ENCODE measurements around the gene MYADML2. TPM values are rescaled to one million over a fixed set of nuclear protein-coding genes. Genes with fewer than 3 reads are reported as not detected.
A peak's percentile ranks its signal among the peaks of the same experiment; 100 is the strongest.

The MYADML2 gene
- total and polyA plus RNA-seq, 10 donors: not detected

DNA sequence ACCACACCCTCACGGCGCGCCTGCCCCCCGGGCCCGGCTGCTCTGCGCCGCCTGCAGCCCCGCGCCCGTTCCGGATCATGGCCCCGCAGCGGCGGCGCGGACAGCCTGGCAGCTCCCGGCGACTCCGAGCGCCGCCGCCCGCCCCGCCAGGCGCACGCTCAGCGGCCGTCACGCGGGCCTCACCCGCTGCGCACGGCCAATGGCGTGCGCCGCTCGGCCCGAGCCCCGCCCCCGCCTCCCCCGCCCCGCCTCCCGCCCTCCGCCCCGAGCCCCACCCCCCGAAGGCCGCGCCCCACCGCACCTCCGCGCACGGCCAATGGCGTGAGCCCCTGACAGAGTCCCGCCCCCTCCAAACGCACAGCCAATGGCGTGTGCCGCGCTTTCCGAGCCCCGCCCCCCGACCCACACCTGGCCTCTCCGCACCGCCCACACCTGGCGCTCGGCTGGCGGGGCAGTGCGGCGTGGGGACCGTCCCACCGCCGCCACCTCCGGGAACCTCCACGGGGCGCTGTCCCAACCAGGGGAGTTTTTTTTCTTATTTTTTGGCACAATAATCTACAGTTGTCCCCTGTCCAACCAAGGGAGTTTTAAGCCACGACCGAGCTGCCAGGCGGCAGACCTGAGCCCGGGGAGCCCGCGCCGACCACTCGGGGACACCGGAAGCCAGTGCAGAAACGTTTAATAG, 35.6 kb downstream of the MYADML2 start, which contains the start of gene PCYT2:
TSS of gene PCYT2 (minus strand) at position 123 of the 685 bp plus-strand sequence. CDS start at position 79, 44 bp downstream.
- TF ChIP-seq, protein P1, sequence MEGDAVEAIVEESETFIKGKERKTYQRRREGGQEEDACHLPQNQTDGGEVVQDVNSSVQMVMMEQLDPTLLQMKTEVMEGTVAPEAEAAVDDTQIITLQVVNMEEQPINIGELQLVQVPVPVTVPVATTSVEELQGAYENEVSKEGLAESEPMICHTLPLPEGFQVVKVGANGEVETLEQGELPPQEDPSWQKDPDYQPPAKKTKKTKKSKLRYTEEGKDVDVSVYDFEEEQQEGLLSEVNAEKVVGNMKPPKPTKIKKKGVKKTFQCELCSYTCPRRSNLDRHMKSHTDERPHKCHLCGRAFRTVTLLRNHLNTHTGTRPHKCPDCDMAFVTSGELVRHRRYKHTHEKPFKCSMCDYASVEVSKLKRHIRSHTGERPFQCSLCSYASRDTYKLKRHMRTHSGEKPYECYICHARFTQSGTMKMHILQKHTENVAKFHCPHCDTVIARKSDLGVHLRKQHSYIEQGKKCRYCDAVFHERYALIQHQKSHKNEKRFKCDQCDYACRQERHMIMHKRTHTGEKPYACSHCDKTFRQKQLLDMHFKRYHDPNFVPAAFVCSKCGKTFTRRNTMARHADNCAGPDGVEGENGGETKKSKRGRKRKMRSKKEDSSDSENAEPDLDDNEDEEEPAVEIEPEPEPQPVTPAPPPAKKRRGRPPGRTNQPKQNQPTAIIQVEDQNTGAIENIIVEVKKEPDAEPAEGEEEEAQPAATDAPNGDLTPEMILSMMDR (IDR thresholded peaks at IDR 0.05 in 8 of 11, conservative IDR thresholded peaks at IDR 0.05 in 3 of 11): peak in 3 of 11 experiments; percentile 12 to 22 (median 18)
- TF ChIP-seq POLR2AphosphoS5 (IDR thresholded peaks at IDR 0.05) (peak; percentile 49 to 74 (median 57)), POLR2A (IDR thresholded peaks at IDR 0.05) (no peak)
- H3K36me3 ChIP-seq: peaks cover 2 to 74% (median 51%) of the 10 kb centered on the region in 6 donors
- H3K27ac ChIP-seq: peak within 1 kb of the TSS in 5 of 8 donors; percentile 39 to 81 (median 66)
- peak; percentile 95 for DNase-seq
- no peaks in the 10 kb centered on the region for H3K9me3 ChIP-seq
- peak within 1 kb of the TSS; percentile 73 to 94 (median 78) for H3K4me3 ChIP-seq
- H3K27me3 ChIP-seq (replicated peaks in 1 of 7): no peaks in the 10 kb centered on the region
- 4 to 16% (median 6%) methylated on average over 29 to 84 of the region's 84 CpGs for WGBS, 5 donors
- H3K4me1 ChIP-seq: peaks cover 11 to 48% (median 30%) of the 10 kb centered on the region in 6 donors
- intact Hi-C loops (cut with DNase I; ENCODE audit: low total_unique reads): no loop called here

DNA sequence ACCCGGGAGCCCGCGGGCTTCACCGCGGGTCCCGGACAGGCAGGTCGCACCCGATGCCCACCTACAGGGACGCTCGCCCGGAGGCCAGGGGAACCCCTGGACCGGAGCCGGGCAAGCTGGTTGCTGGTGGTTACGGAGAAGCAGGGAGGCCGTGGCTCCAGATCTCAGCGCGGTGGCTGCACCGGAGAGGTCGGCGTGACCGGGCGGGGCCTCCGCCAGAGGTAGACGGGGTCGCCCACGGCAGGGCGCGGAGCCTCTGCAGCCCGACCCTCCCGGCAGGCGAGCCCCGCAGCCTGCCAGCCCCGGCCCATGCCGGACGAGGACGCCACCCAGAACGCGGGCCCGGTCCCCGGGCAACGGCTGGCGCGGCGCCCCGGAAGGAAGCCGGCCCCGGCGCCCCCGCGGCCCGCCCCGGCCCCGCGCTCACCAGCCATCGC, 36.2 kb downstream of the MYADML2 start:
- Histone ChIP-seq H3K27ac (peak overlapping the region in 5 of 8 donors; percentile 20 to 81 (median 66)), H3K36me3 (peaks cover 2 to 78% (median 51%) of the 10 kb centered on the region in 6 donors), H3K4me1 (peaks cover 8 to 43% (median 24%) of the 10 kb centered on the region in 6 donors), H3K9me3 (no peaks in the 10 kb centered on the region), H3K4me3 (peak overlapping the region; percentile 73 to 94 (median 78)), H3K27me3 (replicated peaks in 1 of 7) (no peaks in the 10 kb centered on the region)
- TF ChIP-seq POLR2A (IDR thresholded peaks at IDR 0.05) (no peak), POLR2AphosphoS5 (IDR thresholded peaks at IDR 0.05) (no peak)
- TF ChIP-seq, protein P1 (IDR thresholded peaks at IDR 0.05 in 8 of 11, conservative IDR thresholded peaks at IDR 0.05 in 3 of 11): no peak
- intact Hi-C loops (cut with DNase I; ENCODE audit: low total_unique reads): no loop called here
- DNase-seq: no peak
- 0 to 3% (median 1%) methylated on average over 14 to 55 of the region's 55 CpGs for WGBS, 5 donors

DNA sequence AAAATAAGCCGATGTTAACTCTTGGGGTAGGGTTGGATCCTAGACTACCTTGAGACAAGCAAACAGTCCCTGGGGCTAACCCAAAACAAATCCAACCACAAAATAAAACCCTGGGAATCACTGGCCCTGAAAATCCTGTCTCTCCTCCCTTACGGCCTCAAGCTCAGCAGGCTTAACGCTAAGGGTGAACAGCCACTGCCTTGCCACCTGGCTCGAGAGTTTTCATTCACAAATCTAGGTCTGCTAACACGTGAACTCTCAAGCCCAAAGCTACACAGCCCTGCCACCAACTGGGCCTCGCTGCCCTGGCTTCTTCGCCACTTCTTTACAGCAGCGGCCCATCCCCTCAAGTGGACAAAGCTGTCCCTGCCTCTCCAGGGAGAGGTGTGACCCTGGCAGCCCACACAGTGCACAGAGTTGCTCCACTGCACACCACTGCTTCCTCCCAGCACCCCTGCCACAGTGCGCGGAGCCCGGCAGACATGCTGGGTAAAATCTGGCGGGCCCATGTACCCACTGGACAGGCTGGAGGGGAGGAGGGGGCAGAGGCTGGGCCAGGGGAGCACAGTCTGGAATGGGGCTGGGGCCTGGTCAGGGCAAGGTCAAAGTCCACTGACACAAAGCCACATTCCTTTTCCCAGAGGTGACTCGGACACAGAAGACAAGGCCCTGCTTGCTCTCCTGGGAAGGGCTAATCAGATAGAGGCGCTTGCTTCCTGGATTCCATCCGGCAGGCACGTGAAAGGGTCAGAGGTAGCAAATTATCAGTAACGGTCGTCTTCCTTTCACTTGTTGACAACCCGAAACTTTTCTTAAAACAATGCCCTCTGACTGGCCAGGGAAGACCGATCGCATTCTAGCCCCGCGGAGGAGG, 36.8 kb downstream of the MYADML2 start:
- H3K27ac ChIP-seq: peak overlapping the region in 5 of 8 donors; percentile 20 to 81 (median 66)
- H3K9me3 ChIP-seq: no peaks in the 10 kb centered on the region

More for the DNA sequence above, 36.8 kb downstream of the MYADML2 start:
- TF ChIP-seq POLR2AphosphoS5 (IDR thresholded peaks at IDR 0.05): peak in 1 of 3 donors; percentile 7
- TF ChIP-seq, protein P1 (IDR thresholded peaks at IDR 0.05 in 8 of 11, conservative IDR thresholded peaks at IDR 0.05 in 3 of 11): no peak
- no peak for TF ChIP-seq POLR2A (IDR thresholded peaks at IDR 0.05)
- 33 to 44% (median 39%) methylated on average over 20 to 23 of the region's 23 CpGs for WGBS, 5 donors
- Histone ChIP-seq H3K4me3 (peak overlapping the region; percentile 73 to 94 (median 78)), H3K4me1 (peaks cover 8 to 36% (median 21%) of the 10 kb centered on the region in 6 donors), H3K27me3 (replicated peaks in 1 of 7) (no peaks in the 10 kb centered on the region), H3K36me3 (peaks cover 2 to 78% (median 45%) of the 10 kb centered on the region in 6 donors)
- DNase-seq: peak; percentile 77
- intact Hi-C loops (cut with DNase I; ENCODE audit: low total_unique reads): no loop called here
